Measurements from ENCODE around the gene ZNF598. TPM values are rescaled to one million over a fixed set of nuclear protein-coding genes. Genes with fewer than 3 reads are reported as not detected.

ZNF598 gene
- total and polyA plus RNA-seq, 4 donors: 2.7 to 28.4 (median 16.2) TPM

GRCh38 chr16:1972490-1972877 is 37.1 kb downstream of the ZNF598 start:
- Histone ChIP-seq H3K4me3 (ENCODE audit: low read depth in 1 of 3, low read length in 3 of 3) (peak overlapping the region; percentile 78 to 94 (median 91)), H3K36me3 (ENCODE audit: control insufficient read depth in 4 of 4, insufficient read depth in 3 of 4, low read depth in 1 of 4, low read length in 3 of 4) (peaks cover 13 to 31% (median 15%) of the 10 kb centered on the region in 4 donors), H3K9me3 (ENCODE audit: control insufficient read depth in 4 of 4, low read length in 3 of 4) (no peaks in the 10 kb centered on the region), H3K27me3 (ENCODE audit: control insufficient read depth in 4 of 4, insufficient read depth in 4 of 4, low read length in 3 of 4) (no peaks in the 10 kb centered on the region), H3K4me1 (ENCODE audit: control insufficient read depth in 4 of 4, insufficient read depth in 4 of 4, low read length in 3 of 4) (peaks cover 6 to 23% (median 18%) of the 10 kb centered on the region in 4 donors), H3K27ac (ENCODE audit: low read depth in 1 of 2, low read length in 2 of 2) (no peak overlapping the region), H3K9ac (ENCODE audit: low read depth in 1 of 2, low read length in 2 of 2) (peak overlapping the region; percentile 6 to 90)
- TF ChIP-seq HNF4A (conservative IDR thresholded peaks at IDR 0.05) (no peak), RAD21 (IDR thresholded peaks at IDR 0.05) (no peak), TAF1 (conservative IDR thresholded peaks at IDR 0.05) (no peak), SP1 (IDR thresholded peaks at IDR 0.05) (no peak), HNF4G (IDR thresholded peaks at IDR 0.05) (no peak), YY1 (IDR thresholded peaks at IDR 0.05) (no peak), RXRA (IDR thresholded peaks at IDR 0.05) (no peak)
- TF ChIP-seq, protein P1, sequence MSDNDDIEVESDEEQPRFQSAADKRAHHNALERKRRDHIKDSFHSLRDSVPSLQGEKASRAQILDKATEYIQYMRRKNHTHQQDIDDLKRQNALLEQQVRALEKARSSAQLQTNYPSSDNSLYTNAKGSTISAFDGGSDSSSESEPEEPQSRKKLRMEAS (IDR thresholded peaks at IDR 0.05): no peak
- TF ChIP-seq, protein P2, sequence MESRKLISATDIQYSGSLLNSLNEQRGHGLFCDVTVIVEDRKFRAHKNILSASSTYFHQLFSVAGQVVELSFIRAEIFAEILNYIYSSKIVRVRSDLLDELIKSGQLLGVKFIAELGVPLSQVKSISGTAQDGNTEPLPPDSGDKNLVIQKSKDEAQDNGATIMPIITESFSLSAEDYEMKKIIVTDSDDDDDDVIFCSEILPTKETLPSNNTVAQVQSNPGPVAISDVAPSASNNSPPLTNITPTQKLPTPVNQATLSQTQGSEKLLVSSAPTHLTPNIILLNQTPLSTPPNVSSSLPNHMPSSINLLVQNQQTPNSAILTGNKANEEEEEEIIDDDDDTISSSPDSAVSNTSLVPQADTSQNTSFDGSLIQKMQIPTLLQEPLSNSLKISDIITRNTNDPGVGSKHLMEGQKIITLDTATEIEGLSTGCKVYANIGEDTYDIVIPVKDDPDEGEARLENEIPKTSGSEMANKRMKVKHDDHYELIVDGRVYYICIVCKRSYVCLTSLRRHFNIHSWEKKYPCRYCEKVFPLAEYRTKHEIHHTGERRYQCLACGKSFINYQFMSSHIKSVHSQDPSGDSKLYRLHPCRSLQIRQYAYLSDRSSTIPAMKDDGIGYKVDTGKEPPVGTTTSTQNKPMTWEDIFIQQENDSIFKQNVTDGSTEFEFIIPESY (IDR thresholded peaks at IDR 0.05): no peak
- TF ChIP-seq, protein P3, sequence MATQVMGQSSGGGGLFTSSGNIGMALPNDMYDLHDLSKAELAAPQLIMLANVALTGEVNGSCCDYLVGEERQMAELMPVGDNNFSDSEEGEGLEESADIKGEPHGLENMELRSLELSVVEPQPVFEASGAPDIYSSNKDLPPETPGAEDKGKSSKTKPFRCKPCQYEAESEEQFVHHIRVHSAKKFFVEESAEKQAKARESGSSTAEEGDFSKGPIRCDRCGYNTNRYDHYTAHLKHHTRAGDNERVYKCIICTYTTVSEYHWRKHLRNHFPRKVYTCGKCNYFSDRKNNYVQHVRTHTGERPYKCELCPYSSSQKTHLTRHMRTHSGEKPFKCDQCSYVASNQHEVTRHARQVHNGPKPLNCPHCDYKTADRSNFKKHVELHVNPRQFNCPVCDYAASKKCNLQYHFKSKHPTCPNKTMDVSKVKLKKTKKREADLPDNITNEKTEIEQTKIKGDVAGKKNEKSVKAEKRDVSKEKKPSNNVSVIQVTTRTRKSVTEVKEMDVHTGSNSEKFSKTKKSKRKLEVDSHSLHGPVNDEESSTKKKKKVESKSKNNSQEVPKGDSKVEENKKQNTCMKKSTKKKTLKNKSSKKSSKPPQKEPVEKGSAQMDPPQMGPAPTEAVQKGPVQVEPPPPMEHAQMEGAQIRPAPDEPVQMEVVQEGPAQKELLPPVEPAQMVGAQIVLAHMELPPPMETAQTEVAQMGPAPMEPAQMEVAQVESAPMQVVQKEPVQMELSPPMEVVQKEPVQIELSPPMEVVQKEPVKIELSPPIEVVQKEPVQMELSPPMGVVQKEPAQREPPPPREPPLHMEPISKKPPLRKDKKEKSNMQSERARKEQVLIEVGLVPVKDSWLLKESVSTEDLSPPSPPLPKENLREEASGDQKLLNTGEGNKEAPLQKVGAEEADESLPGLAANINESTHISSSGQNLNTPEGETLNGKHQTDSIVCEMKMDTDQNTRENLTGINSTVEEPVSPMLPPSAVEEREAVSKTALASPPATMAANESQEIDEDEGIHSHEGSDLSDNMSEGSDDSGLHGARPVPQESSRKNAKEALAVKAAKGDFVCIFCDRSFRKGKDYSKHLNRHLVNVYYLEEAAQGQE (IDR thresholded peaks at IDR 0.05): no peak
- WGBS: 3% methylated on average over 22 of the region's 22 CpGs
- no peak for DNase-seq (ENCODE audit: low spot score)

GRCh38 chr16:1971796-1972489 is 37.7 kb downstream of the ZNF598 start, which contains the start of gene TBL3:
TBL3 (plus strand) TSS chr16:1972053; CDS start chr16:1972165, 112 bp downstream.
- Histone ChIP-seq H3K27ac (ENCODE audit: low read depth in 1 of 2, low read length in 2 of 2) (peak within 1 kb of the TSS; percentile 84 to 97), H3K4me3 (ENCODE audit: low read depth in 1 of 3, low read length in 3 of 3) (peak within 1 kb of the TSS; percentile 78 to 94 (median 91)), H3K9me3 (ENCODE audit: control insufficient read depth in 4 of 4, low read length in 3 of 4) (no peaks in the 10 kb centered on the region), H3K27me3 (ENCODE audit: control insufficient read depth in 4 of 4, insufficient read depth in 4 of 4, low read length in 3 of 4) (no peaks in the 10 kb centered on the region), H3K9ac (ENCODE audit: low read depth in 1 of 2, low read length in 2 of 2) (peak within 1 kb of the TSS; percentile 61 to 90), H3K36me3 (ENCODE audit: control insufficient read depth in 4 of 4, insufficient read depth in 3 of 4, low read depth in 1 of 4, low read length in 3 of 4) (peaks cover 10 to 27% (median 15%) of the 10 kb centered on the region in 4 donors), H3K4me1 (ENCODE audit: control insufficient read depth in 4 of 4, insufficient read depth in 4 of 4, low read length in 3 of 4) (peaks cover 6 to 23% (median 18%) of the 10 kb centered on the region in 4 donors)
- DNase-seq (ENCODE audit: low spot score): peak; percentile 97
- WGBS: under 1% methylated on average over 78 of the region's 78 CpGs
- TF ChIP-seq RAD21 (IDR thresholded peaks at IDR 0.05) (no peak), YY1 (IDR thresholded peaks at IDR 0.05) (peak; percentile 100), ATF3 (IDR thresholded peaks at IDR 0.05) (no peak), RXRA (IDR thresholded peaks at IDR 0.05) (peak in 1 of 2 donors; percentile 34), JUND (IDR thresholded peaks at IDR 0.05) (no peak), HNF4A (conservative IDR thresholded peaks at IDR 0.05) (no peak), HNF4G (IDR thresholded peaks at IDR 0.05) (no peak), SP1 (IDR thresholded peaks at IDR 0.05) (peak; percentile 84), GABPA (IDR thresholded peaks at IDR 0.05 in 1 of 2, conservative IDR thresholded peaks at IDR 0.05 in 1 of 2) (peak; percentile 84 to 96), CTCF (IDR thresholded peaks at IDR 0.05; ENCODE audit: low read depth, low read length, missing input control) (no peak), FOXA1 (IDR thresholded peaks at IDR 0.05) (peak; percentile 54), EGR1 (IDR thresholded peaks at IDR 0.05; ENCODE audit: low read depth in 2 of 2) (peak in 1 of 2 donors; percentile 83), FOXA2 (IDR thresholded peaks at IDR 0.05) (peak; percentile 6), TAF1 (conservative IDR thresholded peaks at IDR 0.05) (no peak)
- TF ChIP-seq, protein P1 (IDR thresholded peaks at IDR 0.05): no peak
- TF ChIP-seq, protein P3 (IDR thresholded peaks at IDR 0.05): peak; percentile 62
